GM18873 (cell line): ENCODE data around the gene ATP4B.

Experiments used
- ATAC-seq: cut with Tn5 transposase; IDR thresholded peaks from one replicate; pipeline ENCODE4 v1.9.1; 2021; ENCODE audit warnings: mild to moderate bottlenecking, moderate library complexity, moderate number of reproducible peaks; ENCODE audit not compliant: unreplicated experiment, low FRiP score

ATP4B gene

DNA sequence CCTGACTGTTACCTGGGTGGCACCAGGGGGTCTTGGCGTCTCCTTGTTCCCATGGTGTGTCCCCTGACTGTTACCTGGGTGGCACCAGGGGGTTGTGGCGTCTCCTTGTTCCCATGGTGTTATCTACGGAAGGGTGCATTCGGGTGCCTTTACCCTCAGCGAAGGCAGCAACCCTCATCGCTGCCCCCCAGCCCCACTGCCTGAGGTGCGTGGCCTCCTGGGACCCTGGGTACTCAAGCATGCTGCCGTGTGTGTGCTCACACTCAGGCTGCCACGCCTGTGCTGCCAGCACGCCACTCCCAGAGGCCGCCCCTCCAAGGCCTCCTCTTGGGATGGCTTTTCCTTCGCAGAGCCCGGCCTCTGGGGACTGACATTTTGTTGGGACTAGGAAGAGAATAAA lies 48.4 kb downstream of the ATP4B start:
- no peak for ATAC-seq

DNA sequence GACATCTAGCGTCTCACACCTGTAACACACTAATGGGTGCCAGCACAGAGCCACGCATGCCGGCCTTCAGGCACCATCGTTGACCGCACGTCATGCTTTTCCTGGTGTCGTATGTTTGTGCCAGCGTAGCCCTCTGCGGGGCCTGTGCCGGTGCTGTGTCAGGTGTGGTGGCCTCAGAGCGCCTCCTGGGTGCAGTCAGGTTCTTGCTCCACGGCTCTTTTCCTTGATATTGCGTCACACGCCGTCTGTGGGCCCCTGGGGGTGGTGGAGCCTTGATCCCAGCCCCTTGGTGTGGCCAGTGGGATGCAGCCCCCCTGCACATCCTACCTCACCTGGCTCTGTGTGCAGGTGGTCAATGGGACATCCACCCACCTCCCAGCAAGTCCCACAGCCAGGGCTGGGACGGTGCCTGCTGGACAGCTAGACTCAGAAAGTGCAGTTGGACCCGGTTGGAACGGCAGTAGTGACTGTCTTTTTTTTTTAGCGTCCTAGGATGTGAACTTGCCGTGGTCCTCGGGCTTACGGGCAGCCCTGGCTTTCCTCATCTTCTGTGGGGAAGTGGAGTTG lies 48.9 kb downstream of the ATP4B start:
- no peak for ATAC-seq

DNA sequence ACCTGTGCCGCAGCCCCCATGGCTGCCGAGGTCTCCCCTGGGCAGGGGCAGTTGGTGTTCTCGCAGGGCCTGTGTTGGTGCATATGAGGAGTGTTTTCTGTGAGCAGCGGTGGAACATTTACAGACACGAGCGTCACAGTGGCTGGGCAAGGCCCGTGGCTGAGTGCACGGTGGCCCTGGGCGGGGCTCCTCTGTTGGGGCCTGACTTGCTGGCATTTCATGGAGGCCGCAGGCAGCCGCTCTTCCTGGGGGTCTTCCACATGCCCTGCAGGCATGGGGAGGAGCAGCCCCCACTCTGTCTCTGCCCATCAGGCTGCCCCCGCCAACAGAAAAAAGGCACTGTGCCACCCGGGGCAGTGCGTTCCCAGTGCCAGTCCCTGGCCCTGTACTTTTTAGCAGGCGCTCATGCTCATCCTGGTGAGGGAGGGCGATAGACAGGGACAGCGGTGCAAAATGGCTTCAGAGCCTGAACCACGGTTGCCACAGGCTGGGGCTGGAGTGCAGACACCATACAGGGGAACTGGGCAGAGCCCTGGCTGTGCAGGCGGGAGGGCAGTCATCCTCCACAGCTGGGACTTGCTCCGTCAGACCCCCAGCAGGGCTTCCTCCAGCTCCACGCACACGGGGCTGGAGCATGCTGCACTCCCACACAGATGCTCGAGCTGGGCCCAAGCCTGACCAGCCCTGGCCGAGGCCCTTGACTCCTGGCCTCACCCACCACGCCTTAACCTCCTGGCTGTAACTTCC lies 49.9 kb downstream of the ATP4B start:
- ATAC-seq, result no peak

DNA sequence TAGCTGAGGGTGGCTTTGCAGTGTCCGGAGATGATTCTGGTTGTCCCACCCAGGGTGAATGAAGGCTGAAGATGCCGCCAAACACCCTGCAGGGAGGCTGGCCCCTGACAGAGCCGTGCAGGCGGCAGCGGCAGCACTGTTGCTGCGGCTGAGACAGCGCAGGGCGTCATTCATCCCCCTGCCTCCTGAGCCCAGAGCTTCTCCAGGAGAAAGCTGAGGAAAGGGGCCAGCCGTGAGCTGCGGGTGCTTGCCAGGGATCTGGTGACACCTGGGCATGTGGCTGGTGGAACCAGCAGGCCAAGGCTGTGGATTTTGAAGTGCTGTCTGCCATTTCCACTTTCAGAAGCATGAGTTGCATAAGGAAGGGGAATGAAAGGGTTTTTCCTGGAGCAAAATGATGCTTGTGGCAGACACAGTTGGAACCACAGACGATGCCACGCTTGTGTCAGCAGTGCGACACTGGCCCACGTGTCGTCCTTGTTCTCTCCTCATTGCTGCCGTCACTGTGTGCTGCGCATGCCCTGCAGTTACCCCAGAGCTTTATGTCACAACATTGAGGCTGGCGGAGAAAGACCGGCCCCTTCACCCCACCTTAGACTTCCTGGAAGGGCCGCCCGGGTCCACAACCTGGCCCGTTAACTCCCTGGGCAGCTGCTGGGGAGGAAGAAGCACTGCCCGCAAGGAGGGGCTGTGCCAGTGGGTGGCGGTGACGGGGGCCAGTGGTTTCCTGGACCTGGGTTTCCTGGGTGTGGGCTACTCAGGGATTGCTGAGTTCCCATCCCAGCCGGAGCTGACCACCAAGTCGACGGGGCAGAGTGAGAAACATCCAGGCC lies 50.7 kb downstream of the ATP4B start:
- no peak for ATAC-seq

DNA sequence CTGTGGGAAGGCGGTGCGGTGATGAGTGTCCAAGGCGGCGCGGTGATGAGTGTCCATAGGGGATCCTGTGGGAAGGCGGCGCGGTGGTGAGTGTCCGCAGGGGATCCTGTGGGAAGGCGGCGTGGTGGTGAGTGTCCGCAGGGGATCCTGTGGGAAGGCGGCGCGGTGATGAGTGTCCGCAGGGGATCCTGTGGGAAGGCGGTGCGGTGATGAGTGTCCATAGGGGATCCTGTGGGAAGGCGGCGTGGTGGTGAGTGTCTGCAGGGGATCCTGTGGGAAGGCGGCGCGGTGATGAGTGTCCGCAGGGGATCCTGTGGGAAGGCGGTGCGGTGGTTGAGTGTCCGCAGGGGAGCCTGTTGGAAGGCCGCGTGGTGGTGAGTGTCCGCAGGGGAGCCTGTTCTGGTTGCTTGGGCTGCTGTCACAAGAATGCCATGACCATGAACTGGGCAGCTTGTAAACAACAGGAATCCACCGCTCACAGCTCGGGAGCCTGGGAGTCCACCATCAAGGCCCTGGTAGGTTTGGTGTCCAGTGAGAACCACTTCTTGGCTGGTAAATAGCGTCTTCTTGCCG lies 52.0 kb downstream of the ATP4B start:
- ATAC-seq, result no peak

DNA sequence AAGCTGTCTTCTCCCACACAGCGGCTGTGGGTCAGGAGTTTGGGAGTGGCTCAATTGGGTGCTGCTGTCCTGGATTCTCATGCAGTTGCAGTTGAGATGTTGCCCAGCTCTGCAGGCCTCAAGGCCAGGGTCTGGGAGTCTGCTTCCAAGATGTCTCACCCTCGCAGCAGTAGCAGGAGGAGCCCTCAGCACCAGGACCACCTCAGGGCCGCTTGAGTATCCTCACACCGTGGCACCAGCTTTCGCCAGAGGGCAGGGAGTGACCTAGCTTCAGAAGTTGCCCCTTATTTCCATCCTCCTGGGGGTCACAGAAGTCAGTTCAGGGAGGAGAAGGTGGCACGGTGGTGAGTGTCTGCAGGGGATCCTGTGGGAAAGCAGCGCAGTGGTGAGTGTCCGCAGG lies 52.5 kb downstream of the ATP4B start:
- ATAC-seq, result no peak

DNA sequence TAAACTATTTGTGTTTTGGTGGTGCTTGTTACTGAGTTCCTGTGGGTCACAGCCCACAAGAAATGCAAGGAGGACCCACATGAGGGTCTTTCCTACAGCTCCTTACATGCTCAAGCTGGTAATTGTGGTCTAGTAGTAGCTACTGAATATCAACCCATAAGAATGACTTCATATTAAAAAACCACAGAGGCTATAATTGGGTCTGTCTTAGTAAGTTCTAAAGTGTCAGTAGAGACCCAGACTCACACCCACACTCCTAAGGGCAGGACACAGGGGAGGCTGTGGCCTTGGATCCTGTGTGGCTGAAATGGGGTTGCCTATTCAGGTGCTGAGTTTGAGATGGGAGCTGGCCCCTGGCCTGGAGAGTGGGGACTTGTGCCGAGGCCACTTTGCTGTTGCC lies 53.8 kb downstream of the ATP4B start:
- ATAC-seq, result no peak

DNA sequence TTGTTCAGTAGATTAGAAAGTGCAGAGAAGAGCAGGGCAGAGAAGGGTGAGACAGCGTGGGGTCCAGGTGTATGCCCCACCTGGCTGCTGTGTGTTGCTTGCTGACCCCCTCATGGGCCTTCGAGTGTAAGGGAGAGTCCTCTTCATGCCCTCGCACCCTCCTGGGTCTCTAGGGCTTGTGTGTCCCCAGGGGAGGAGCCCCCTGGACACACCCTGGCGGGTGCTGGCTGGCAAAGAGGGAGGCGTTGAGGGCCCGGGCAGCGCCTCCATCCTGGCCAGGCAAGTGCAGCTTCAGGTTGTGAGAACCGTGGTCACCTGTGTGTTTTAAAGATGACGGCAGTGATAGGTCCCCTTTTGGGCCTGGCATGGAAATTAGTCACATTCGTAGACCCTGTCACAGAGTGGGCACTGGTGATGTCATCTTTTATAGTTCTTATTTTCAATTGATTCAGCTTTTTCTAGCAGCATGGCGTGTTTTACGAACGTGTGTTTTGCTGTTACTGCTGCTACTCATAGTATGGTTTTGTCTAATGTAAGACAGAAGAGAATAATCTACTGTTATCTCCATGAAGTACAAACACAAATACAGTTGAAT lies 54.8 kb downstream of the ATP4B start:
- ATAC-seq, result no peak

DNA sequence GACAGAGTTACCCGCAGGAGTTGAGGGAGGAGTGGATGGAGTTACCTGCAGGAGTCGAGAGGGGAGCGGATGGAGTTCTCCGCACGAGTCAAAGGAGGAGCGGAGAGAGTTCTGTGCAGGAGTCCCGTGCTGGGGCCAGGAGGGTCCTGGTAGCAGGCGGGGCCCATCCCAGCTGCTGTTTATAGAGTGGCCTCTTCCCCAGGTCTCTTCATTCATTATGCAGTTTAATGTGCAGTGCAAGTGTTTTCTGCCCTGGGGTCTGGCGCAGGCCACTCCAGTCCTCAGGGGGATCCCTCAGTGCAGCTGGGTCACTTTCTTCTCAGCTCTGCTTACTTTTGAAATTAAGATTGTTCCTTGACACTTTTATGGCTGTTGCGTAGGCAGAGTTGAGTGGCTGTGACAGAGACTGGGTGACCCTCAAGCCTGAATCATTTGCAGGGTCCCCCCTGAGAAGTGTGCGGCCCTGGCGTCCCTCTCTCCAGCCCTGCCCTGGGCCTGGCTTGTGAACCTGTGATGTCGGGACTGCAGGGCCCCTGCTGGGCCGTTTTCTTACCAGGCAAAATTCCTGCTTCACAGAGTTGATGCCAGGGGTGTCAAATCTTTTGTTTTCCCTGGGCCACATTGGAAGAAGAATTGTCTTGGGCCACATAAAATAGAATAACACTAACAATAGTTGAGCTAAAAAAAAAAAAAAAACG lies 55.6 kb downstream of the ATP4B start:
- no peak for ATAC-seq

DNA sequence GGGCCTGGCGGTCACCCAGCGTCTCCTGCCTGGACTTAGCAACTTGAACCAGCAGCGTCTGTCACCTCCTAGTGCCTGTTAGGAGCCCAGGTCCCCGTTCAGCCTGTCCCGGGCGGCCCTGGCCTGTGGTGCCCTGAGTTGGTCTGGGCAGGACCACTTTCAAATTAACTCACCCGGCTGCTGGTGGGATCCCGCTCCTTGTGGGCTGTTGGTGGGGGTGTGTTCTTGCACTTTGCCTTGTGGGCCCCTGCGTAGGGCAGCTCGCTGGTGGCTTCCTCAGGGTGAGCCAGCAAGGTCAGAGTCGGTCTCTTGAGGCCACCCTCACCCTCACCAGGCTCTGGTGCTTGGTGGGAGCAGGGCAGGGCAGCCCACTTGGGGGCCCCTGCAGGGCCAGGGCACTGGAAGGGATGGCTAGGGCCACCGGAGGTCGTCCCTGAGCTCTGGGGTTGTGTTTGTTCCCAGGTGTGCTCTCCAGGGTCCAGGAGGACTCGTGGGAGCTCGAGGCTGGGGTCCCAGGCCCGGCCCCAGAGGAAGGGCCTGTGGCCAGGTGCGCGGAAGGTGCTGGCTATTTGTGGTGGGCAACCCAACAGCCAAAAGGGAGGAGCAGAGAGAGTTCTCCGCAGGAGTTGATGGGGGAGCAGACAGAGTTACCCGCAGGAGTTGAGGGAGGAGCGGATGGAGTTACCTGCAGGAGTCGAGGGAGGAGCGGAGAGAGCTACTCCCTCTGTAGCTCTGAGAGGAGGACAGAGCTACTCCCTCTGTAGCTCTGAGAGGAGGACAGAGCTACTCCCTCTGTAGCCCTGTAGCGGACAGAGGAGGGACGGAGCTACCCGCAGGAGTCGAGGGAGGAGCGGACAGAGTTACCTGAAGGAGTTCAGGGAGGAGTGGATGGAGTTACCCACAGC lies 56.6 kb downstream of the ATP4B start:
- ATAC-seq, result no peak

DNA sequence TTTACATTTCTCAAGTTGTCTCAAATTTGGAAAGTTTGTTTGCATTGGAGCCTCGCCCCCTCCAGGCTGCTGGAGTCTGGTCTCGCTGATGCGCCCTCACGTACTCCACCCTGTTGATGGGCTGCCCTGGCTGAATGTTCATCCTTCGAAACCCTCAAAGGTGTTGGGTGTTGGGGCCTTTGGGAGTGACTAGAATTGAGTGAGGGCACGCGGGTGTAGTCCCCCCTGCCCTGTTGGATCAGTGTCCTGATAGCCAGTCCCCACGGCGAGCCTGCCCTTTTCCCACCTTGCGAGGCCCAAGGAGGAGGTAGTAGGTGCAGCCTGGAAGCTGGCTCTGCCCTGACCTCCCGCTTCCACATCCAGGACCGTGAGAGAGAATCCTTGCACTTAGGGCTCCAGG lies 58.6 kb downstream of the ATP4B start:
- ATAC-seq, result no peak
